HG03159 (cell line): Measurements from ENCODE around the gene PRM2.
"Not testable (repeated sequence)": the region's sequence is repeated elsewhere in the genome, so short reads cannot be mapped to it uniquely, and the experiment has no call there.

Source experiments
- ATAC-seq: cut with Tn5 transposase; IDR thresholded peaks from one replicate; pipeline ENCODE4 v1.9.1; 2021; ENCODE audit warnings: mild to moderate bottlenecking, moderate library complexity; ENCODE audit not compliant: unreplicated experiment

PRM2 gene

DNA sequence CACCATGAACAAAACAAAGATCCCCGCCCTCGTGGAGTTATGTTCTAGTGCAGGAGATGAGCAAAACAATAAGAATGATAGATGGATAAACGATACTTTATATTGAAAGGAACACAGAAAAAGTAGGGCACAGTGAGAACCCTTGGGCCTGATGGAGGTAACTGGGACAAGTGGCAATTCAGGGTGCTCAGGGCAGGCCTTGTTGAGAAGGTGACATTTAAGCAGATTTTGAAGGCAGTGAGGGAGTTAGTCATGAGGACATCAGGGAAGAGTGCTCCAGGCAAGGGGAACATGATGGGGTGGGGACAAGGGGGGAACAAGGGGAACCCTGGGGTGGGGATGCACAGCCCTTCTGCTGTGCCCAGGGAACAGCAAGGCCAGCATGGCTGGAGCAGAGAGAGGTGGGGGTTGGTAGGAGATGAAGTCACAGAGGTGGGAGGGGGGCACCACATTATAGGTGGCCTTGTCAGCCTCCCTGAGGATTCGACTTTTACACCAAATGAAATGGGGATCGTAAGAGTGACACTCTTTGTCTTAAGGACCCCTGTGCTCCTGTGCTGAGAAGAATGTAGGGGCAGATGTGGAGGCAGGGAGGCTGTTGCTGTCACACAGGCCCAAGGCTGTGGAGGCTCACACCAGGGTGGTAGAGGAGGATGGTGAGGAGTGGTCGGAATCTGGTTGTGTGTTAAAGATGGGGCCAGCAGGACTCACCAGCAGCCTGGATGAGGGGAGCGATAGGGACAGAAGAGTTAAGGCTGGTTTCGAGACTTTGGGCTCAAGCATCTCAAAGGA lies 14.0 kb upstream of the PRM2 start:
- no peak for ATAC-seq

DNA sequence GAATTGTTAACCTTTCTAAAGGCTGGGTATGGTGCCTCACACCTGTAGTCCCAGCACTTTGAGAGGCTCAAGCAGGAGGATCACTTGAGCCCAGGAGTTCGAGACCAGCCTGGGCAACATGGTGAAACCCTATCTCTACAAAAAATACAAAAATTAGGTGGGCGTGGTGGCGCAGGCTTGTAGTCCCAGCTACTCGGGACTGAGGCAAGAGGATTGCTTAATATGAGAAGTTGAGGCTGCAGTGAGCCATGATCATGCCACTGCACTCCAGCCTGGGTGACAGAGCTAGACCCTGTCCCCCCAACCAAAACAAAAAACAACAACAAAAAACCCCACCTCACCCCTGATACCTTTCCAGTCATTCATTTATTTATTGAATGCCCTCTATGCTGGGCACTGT lies 13.4 kb upstream of the PRM2 start:
- not testable (repeated sequence) for ATAC-seq

DNA sequence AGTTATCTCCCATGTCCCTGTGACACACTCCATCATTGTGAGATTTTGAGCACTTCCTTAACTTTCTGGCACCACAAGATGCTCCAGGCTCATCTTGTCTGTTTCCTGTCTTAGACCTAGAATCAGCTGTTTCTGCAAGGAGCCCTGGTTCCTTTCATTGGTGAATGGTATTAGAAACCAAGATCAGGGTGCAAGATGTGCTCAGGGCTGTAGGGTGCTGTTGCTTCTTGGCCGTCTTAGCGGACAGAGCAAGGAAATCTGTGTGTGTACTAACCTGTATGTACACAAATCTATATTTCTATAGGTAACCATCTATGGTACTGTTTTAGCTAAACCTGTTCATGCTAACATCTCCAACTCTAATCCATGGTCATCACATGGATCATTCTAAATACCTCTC lies 12.9 kb upstream of the PRM2 start:
- ATAC-seq = no peak

DNA sequence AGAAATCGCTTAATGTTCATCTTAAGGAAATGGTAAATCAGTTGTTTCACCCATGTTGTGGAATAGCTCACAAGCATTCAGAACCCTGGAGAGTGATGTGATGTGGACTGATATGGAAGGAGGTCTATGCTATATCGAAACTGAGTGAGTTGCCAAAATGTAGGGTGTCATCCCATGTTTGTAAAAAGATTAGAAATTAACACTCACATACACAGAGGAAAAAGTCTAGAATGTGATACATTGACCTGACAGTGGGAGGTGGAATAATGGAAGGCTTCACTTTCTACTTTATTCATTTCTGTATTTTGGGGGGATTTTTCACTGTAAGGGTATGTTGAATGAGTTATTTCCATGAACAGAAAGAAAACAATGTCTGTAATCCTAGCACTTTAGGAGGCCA lies 9.6 kb upstream of the PRM2 start:
- ATAC-seq = no peak

DNA sequence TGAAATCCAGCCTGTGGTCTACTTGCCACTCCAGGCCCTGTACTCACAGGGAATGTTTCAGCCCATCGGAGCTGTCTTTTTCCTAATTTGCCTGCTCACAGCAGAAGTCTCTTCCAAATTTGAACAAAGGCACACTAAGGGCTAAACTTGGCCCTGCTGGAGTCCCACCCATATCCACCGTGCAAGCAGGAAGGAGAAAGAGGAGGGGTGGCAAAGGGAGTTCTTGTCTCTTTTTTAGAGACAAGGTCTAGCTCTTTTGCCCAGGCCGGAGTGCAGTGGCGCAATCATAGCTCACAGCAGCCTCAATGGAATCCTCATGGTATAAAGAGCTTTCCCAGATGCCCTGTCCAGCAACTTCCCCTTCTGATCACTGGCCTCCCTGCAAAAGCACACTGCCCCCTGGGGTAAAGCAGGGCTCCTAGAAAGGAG lies 7.6 kb upstream of the PRM2 start:
- no peak for ATAC-seq

DNA sequence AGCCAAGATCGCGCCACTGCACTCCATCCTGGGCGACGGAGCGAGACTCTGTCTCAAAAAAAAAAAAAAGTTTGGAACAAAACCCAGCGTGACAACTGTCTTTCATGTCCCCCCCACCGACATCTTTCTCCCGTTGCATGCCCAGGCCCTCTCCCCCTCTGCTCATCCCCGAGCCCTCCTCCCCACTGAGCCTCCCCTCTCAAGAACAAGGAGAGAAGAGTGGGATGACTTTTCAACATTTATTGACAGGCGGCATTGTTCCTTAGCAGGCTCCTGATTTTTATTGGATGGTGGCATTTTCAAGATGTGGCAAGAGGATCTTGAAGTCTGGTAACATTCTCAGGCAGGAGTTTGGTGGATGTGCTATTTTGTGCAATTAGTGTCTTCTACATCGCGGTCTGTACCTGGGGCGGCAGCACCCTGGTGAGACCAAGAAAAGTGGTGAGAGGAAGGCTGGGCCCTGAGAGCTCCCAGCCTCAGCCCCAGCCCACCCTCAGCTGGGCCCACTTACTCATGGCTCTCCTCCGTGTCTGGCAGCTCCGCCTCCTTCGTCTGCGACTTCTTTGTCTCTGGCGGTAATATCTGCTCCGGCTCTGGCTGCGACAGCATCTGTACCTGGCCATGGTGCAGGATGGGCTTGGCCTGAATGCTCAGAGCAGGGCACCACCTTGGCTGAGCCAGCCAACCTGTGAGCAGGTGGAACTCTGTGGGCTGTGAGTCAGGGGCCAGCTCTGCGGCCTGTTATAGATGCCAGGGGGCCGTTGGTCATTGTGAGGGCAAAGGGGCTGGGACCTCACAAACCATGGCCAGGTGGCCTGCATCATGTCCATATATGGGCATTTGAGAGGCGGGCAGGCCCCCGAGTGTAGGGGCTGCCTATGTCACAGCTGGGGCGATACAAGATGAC lies 4.6 kb upstream of the PRM2 start, which contains the start of gene PRM1:
TSS of gene PRM1 (minus strand) at position 715 of the 907 bp plus-strand sequence. CDS start at position 623, 92 bp downstream.
- no peak for ATAC-seq

DNA sequence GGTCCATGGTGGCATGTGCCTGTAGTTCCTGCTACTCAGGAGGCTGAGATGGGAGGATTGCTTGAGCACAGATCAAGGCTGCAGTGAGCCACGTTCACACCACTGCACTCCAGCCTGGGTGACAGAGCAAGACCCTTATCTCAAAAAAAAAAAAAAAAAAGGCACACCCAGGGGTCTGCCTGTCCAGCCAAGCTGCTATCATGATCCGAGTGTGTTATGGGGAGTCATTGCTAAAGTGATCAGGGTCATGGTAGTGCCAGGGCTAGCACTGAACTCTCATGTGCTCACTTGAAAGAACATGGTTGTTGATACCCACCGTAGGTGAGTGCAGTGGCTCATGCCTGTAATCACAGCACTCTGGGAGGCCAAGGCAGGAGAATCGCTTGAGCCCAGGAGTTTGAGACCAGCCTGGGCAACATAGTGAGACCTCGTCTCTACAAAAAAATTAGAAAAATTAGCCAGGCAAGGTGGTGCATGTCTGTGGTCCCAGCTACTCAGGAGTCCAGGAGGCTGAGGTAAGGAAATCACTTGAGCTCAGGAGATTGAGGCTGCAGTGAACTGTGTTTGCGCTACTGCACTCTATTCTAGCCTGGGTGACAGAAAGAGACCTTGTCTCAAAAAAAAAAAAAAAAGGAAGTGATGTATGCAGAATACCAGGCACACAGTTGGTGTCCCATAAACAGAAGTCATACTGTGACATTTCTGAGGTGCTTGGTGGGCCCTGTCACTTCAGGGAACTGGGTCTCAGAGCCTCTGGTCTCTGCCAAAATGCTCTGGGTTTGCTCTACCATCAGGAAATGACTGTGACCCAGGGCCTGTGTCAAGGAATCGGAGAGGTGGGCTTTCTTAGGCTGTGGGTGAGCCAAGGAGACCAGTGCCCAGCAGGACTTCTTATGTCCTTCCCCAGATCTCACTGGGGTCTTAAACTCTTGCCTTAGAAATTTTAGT lies 2.7 kb upstream of the PRM2 start:
- ATAC-seq = no peak

DNA sequence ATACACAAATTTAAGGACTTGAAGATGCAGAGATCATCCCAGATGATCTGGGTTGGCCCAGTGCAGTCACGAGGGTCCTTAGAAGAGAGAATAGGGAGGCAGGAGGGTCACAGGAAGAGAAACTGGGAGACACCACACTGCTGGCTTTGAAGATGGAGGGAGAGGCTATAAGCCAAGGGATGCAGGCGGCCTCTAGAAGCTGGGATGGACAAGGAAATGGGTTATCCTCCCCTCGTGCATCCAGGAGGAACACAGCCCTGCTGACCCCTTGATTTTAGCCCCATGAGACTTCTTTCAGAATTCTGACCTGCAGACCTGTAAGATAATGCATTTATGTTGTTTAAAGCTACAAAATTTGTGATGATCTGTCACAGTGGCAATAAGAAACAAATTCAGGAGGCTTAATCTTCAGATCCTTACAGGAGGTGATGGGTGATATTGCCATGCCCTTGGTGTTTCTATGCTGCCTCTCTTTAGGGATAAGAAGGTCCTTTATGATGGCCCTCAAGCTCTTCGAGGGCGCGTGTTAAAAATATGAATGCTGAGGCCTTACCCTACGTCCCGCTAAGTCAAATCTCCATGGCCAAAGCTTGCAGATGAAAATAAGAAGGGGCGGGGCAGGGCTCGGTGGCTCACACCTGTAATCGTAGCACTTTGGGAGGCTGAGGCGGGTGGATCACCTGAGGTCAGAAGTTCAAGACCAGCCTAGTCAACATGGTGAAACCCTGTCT lies 1.5 kb upstream of the PRM2 start:
- ATAC-seq = no peak

DNA sequence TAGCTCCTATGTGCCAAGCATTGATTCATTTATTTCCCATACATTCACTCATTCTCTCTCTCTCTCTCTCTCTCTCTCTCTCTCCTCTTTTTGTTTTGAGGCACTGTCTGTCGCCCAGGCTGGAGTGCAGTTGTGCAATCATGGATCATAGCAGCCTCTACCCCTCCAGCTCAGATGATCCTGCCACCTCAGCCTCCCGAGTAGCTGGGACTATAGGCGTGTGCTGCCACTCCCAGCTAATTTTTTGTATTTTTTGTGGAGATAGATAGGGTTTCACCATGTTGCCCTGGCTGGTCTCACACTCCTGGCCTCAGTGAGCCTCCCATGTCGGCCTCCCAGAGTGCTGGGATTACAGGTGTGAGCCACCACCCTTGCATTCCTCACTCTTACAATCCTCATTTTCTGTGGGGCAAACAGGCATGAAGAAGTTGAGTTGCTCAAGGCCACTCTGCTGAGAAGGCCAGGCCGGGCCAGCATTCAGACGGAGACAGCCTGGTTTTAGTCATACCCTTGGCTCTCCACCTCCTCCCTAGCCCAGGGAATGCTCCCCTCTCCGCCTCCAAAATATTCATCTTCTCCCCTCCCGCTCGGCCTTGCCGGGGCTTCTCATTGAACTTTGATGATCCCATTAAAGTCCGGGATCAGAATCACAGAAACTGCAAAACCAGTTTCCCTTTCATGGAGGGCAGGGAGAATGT lies 765 bp upstream of the PRM2 start:
- ATAC-seq = no peak

DNA sequence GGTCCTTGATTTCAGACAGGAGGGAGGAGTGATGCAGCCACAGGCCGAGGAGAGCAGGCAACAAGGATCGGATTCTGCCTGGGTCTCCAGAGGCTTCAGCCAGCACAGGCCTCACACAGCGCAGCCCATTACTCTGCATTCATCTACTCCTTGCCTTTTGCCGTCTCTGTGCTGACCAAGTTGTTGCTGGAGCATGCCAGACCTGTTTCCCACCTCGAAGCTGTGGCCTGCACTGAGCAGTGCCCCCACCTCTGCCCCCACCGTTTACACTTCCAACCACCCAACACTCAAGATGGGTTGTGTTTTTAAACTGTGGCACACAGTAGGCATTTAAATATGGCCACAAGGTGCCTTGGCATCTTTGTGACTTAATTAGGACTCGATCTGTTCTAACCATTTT lies 1.3 kb downstream of the PRM2 start:
- ATAC-seq = no peak

DNA sequence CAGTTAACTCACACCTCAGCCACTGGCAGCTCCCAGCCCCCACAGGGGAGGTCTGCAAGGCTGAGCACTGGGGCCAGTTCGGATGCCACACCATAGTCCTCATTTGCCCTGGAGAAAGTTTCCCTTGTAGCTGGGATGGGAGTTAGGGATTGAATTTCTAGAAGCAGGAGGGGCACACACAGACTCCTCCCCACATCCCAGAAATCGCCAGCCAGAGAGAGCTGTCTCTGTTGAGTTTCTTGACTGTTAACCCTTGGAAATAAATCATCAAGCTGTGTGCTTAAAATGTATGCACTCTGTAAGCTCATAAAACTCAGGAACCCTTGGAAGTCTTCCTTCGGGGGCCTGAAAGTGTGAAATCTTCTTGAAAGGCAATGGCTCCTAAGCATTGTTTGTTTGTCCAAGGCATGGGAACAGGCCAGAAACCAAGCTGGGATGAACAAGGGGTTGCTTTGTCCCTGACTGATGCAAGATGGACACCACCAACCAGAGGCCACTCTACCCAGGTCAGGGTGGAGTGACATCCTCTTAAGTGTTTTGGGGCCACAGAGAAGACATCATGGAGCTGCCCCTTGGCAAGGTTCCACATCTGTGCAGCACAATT lies 2.5 kb downstream of the PRM2 start:
- ATAC-seq = no peak

DNA sequence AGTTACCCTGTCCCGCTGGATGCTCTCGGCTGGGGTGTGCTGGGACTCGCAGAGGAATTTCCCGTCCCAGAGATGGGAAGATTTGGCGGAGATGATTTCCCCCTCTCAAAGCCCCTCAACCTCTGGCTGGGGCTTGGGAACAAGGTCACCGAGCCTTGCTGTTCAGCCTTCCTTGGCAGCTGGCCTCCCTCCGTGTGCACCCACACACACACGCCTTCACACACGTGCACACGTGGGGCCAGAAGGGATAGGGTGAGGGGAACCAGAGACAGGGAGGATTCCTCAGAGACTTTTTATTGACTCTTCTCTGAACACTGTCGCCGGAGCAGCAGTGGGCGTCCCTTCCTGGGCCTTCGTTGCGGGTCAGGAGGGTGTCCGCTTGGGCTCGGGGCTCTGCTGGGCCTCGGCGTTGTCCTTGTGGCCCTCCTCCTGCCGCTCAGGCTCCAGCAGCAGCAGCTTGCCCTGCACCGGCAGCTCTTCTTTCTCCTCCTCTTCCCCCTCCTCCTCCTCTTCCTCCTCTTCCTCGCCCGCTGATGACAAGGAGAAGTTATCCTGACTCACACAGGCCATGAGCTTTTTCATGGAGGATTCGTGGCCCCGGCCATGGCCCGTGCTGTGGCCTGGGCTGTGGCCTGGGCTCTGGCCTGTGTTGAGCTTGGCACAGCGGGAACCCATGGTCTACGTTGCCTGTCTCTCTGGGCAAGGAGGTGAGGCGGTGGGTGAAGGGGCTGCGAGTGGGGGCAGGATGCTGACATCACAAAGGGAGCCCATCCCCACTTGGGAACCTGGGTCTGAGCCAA lies 3.2 kb downstream of the PRM2 start, which contains the start of gene PRM3:
TSS of gene PRM3 (minus strand) at position 709 of the 800 bp plus-strand sequence. CDS start at position 675, 34 bp downstream.
- no peak for ATAC-seq

DNA sequence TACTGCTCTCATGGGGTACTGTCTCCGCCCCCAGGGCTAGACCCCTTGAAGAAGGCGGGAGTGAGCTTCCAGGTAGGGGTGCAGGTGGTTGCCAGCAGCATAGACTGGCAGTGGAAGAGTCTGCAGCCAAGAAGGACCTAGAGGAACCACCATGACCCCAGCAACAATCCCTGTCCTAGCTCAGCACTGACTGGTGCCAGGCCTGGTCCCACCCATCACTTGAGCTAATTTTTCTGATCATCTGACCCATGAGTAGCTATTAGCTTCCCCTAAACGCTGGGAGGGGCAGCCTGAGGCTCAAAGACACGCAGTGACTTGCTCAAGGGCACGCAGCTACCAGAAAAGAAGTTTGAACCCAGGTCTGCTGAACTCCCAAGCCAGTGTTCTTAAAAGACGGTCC lies 3.8 kb downstream of the PRM2 start:
- no peak for ATAC-seq

DNA sequence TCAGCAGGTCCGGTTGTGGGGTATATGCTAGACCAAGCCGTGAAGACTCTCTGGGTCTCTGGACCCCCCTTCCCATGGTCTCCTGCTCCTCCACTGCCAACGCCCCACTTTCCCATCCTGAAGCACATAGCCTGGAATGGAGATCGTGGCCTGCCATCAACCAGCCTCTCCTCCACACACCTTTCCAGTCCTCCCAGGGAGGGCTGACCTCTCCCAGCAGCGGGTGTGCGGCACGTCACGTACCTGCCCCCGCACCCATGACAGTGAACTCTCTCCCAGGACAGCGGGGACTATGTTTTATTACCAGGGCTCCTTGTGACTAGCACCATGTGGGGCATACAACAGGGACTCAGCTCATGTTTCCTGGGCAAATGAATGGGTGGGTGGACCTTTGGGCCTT lies 4.7 kb downstream of the PRM2 start:
- no peak for ATAC-seq

DNA sequence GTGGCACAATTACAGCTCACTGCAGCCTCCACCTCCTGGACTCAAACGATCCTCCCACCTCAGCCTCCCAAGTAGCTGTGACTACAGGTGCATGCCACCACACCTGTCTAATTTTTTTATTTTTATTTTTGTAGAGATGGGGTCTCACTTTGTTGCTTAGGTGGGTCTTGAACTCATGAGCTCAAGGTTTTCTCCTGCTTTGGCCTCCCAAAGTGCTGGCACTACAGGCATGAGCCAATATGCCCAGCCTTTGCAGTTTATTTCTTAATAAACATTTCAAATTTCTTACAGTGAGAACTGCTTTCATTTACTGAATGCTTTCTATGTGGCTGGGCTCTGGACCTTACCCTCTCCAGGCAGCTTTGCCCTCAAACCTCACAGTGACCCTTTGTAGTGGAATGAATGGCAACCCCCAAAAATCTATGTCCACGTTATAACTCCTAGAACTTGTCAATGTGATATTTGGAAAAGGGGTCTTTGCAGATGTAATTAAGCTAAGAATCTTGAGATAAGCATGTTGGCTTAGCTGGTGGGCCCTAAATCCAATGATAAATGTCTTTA lies 5.6 kb downstream of the PRM2 start:
- no peak for ATAC-seq

DNA sequence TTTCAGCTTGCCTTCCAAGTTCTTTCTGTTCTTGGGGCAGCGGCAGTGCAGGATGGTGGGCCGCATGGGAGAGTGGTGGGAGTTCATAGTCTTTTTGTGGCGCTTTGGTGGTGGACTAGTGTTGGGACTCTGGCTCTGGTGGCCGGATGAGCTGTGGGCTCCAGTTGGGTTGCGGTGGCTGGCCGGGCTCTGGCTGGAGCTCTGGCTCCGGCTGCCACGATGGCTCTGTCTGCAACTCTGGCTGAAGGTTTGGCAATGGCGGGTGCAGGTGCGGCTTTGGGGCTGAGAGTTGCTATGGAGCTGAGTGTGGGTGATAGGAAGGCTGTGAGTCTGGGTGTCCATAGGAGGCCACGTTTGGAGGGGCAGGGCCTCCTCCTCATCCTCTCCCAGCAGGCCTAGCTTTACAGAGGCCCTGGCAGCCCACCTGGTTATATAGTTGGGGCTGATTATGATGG lies 7.3 kb downstream of the PRM2 start, which contains the start of gene TNP2:
TSS of gene TNP2 (minus strand) at position 405 of the 455 bp plus-strand sequence. CDS start at position 342, 63 bp downstream.
- ATAC-seq = no peak

DNA sequence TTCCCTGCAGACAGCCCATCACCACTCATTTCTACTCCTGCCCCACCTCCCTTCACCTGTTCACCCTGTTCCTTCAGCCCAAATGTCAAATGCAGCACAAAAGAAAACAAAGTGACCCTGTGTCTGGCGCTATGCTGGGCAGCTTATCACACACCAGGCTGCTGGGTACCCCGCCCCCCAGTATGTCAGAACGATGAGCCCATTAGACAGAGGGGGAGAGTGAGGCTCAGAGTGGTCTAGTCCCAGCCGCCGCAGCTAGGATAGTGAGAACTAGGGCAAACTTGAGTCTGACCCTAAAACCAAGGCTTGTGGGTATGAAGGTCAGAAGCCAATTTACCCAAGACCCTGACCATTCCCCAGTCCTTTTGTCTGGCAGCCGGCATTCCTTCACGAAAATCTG lies 11.2 kb downstream of the PRM2 start:
- no peak for ATAC-seq
